Fibroblast of pulmonary artery (primary cell): ENCODE results near the gene DERA.

Experiments
- DNase-seq: peaks from one replicate; pipeline ENCODE4 v3.0.0-alpha.2; 2010; ENCODE audit warnings: low read depth
- H3K4me3 ChIP-seq: replicated peaks from 2 replicates; pipeline ENCODE4 v1.5.1; 2011; ENCODE audit warnings: low read depth, mild to moderate bottlenecking, control low read depth, low read length, moderate library complexity
- TF ChIP-seq, protein P1 (sequence below): IDR thresholded peaks from 2 replicates; pipeline ENCODE4 v1.5.1; 2011; ENCODE audit warnings: mild to moderate bottlenecking, control low read depth, low read length, inconsistent platforms; ENCODE audit errors: missing control alignments

DERA gene

GRCh38 chr12:15875863-15876262, 35.3 kb upstream of the DERA start:
- H3K4me3 ChIP-seq: no peak overlapping the region
- TF ChIP-seq, protein P1, sequence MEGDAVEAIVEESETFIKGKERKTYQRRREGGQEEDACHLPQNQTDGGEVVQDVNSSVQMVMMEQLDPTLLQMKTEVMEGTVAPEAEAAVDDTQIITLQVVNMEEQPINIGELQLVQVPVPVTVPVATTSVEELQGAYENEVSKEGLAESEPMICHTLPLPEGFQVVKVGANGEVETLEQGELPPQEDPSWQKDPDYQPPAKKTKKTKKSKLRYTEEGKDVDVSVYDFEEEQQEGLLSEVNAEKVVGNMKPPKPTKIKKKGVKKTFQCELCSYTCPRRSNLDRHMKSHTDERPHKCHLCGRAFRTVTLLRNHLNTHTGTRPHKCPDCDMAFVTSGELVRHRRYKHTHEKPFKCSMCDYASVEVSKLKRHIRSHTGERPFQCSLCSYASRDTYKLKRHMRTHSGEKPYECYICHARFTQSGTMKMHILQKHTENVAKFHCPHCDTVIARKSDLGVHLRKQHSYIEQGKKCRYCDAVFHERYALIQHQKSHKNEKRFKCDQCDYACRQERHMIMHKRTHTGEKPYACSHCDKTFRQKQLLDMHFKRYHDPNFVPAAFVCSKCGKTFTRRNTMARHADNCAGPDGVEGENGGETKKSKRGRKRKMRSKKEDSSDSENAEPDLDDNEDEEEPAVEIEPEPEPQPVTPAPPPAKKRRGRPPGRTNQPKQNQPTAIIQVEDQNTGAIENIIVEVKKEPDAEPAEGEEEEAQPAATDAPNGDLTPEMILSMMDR: no peak
- DNase-seq: no peak

DNA sequence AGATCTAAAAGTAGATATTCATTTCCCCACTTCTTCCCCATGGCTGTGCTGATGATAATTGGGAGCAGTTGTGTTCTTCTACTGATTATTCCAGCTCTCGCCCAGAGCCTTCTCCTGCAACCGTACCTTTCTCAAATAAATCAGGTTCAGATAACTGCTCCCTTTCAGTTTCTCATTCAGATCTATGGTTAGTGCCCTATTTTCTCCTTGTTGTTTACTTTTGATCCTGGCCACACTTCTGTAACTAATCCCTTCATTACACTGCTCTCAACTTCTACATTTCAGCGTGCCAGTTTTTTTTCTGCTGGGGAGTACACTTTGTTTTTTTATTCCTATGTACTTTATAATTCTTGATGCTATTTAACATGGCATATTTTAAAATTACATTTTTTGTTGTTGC, 31.7 kb upstream of the DERA start:
- TF ChIP-seq, protein P1: no peak
- DNase-seq: no peak
- no peak overlapping the region for H3K4me3 ChIP-seq

GRCh38 chr12:15880721-15881120, 30.4 kb upstream of the DERA start:
- DNase-seq: no peak

GRCh38 chr12:15882118-15882971, 28.8 kb upstream of the DERA start, which contains the start of gene STRAP:
Gene STRAP, plus strand, starts transcription at chr12:15882387. Its CDS starts 321 bp downstream, at chr12:15882708.
- TF ChIP-seq, protein P1: no peak
- DNase-seq: peak; percentile 99

More at GRCh38 chr12:15880721-15881120, 30.4 kb upstream of the DERA start:
- no peak overlapping the region for H3K4me3 ChIP-seq
- TF ChIP-seq, protein P1: no peak

GRCh38 chr12:15883536-15883935, 27.6 kb upstream of the DERA start:
- TF ChIP-seq, protein P1: no peak
- H3K4me3 ChIP-seq: peak overlapping the region; percentile 98
- no peak for DNase-seq

More at GRCh38 chr12:15882118-15882971, 28.8 kb upstream of the DERA start, which contains the start of gene STRAP:
- H3K4me3 ChIP-seq: peak within 1 kb of the TSS; percentile 98

GRCh38 chr12:15886372-15887042, 24.6 kb upstream of the DERA start:
- TF ChIP-seq, protein P1: no peak
- H3K4me3 ChIP-seq: no peak overlapping the region

More at GRCh38 chr12:15886372-15887042, 24.6 kb upstream of the DERA start:
- DNase-seq: no peak
